ENCODE results near the gene SLCO2A1.

SLCO2A1 gene

GRCh38 chr3:134066651-134067530, 37.2 kb upstream of the SLCO2A1 start:
- no peak overlapping the region for H3K27ac ChIP-seq
- no peak for TF ChIP-seq CTCF (IDR thresholded peaks at IDR 0.05)
- no peak for TF ChIP-seq ZFX (IDR thresholded peaks at IDR 0.05; ENCODE audit: borderline replicate concordance)

- no peak for TF ChIP-seq CTCF (IDR thresholded peaks at IDR 0.05)
- no peak for TF ChIP-seq ZFX (IDR thresholded peaks at IDR 0.05; ENCODE audit: borderline replicate concordance)
- H3K27ac ChIP-seq = no peak overlapping the region
Measured at GRCh38 chr3:134066158-134066541, 36.4 kb upstream of the SLCO2A1 start.

- H3K27ac ChIP-seq = no peak overlapping the region
- TF ChIP-seq ZFX (IDR thresholded peaks at IDR 0.05; ENCODE audit: borderline replicate concordance) (no peak), CTCF (IDR thresholded peaks at IDR 0.05) (no peak)
Measured at GRCh38 chr3:134065252-134066157, 35.8 kb upstream of the SLCO2A1 start.

GRCh38 chr3:134064081-134064480, 34.4 kb upstream of the SLCO2A1 start:
- TF ChIP-seq ZFX (IDR thresholded peaks at IDR 0.05; ENCODE audit: borderline replicate concordance) (no peak), CTCF (IDR thresholded peaks at IDR 0.05) (no peak)
- H3K27ac ChIP-seq = no peak overlapping the region

- no peak overlapping the region for H3K27ac ChIP-seq
- TF ChIP-seq ZFX (IDR thresholded peaks at IDR 0.05; ENCODE audit: borderline replicate concordance) (no peak), CTCF (IDR thresholded peaks at IDR 0.05) (no peak)
Measured at GRCh38 chr3:134061401-134061800, 31.7 kb upstream of the SLCO2A1 start.

GRCh38 chr3:134060561-134061385, 31.0 kb upstream of the SLCO2A1 start:
- TF ChIP-seq CTCF (IDR thresholded peaks at IDR 0.05) (no peak), ZFX (IDR thresholded peaks at IDR 0.05; ENCODE audit: borderline replicate concordance) (no peak)
- H3K27ac ChIP-seq = no peak overlapping the region

Data from 22Rv1 (cell line).